ENCODE measurements around the gene DKK2. TPM values are rescaled to one million over a fixed set of nuclear protein-coding genes. Genes with fewer than 3 reads are reported as not detected.

Gene DKK2, protein sequence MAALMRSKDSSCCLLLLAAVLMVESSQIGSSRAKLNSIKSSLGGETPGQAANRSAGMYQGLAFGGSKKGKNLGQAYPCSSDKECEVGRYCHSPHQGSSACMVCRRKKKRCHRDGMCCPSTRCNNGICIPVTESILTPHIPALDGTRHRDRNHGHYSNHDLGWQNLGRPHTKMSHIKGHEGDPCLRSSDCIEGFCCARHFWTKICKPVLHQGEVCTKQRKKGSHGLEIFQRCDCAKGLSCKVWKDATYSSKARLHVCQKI
- total RNA-seq (2013; cell fraction: nucleolus; rRNA removed) = not detected in 2 replicates
- total RNA-seq (2014; rRNA removed) = not detected in 2 replicates
- not detected in 2 replicates for total RNA-seq (2014; rRNA removed; fragmentation: Illumina TruSeq; extraction: Trizol)
- total RNA-seq (2021) = not detected in 2 replicates
- polyA plus RNA-seq (2011; ENCODE audit: low read depth) = not detected
- polyA plus RNA-seq (2011; rRNA removed) = not detected in 2 replicates
- polyA plus RNA-seq (2011; cell fraction: cytosol; rRNA removed) = not detected in 2 replicates
- polyA plus RNA-seq (2011; cell fraction: nucleus; rRNA removed) = 0.12 TPM in 1 of 2 replicates, not detected in the other
- polyA plus RNA-seq (2012) = not detected in 2 replicates
- polyA plus RNA-seq (2014; fragmentation: Illumina TruSeq; extraction: Trizol) = not detected in 2 replicates
- polyA plus RNA-seq (2014; fragmentation: Nextera tagmentation; extraction: Ambion mirVana) = not detected
- not detected in 2 replicates for polyA plus RNA-seq (2014; rRNA removed)
- polyA plus RNA-seq (2016; fragmentation: Nextera tagmentation; extraction: Ambion mirVana) = not detected
- polyA minus RNA-seq (2011; rRNA and poly(A)+ RNA removed) = not detected in 2 replicates
- polyA minus RNA-seq (2011; cell fraction: cytosol; rRNA and poly(A)+ RNA removed) = not detected in 2 replicates
- not detected in 2 replicates for polyA minus RNA-seq (2011; cell fraction: nucleus; rRNA and poly(A)+ RNA removed)
- Bru-seq, nascent RNA = percentile 7 among the genes with signal in this experiment
- BruChase-seq, experiment 1, labeled RNA remaining after a 6-hour chase = percentile 7 among the genes with signal in this experiment
- percentile 6 among the genes with signal in this experiment for BruChase-seq, experiment 2, labeled RNA remaining after a 2-hour chase
- long read RNA-seq, experiment 1 = 0 reads
- long read RNA-seq, experiment 2, partial matches to known transcripts = 0 of 1 reads
- long read RNA-seq, experiment 2, other reads (novel, unspliced or antisense) = 1 of 1 reads

DNA sequence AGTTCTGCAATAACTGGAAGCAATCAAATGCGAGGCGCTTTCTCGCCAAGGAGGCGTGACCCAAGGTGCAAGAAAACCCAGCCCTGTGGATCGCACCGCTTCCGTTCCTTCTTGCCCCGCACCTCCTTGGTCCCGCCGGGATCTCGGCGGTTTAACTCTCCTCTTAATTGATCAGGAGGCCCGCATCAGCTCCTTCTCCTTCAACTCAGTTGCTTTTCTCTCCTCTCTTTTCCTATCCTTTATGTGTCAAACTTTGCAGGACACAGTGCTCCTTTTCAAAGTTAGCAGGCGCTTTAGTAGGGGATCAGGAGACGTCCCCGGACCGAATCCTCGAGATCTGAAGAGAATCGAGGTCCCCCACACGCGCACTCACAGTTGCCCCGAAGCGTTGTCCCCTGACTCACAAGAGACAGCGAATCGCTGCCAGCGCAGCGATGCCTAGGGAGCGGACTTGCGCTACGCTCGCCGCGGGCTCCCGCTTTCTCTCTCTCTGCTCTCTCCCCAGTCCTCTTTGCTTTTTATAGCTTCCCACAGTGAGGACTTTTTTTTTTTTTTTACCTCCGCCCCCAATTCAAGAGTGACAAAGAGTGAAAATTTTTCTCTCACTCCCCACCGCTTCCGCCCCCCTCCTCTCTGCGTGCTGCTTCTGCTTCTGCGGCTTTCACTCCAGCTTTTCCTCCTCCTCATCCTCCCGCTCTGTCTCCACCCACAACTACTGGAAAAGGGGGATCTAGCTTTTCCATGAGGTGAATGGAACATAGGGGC lies at the start of gene DKK2:
Gene DKK2 (minus strand): TSS at position 495 of the 765 bp plus-strand sequence. CDS start 722 bp downstream, outside the sequence.
- no peaks in the 10 kb centered on the region for H3K9me3 ChIP-seq (replicated peaks; ENCODE audit: control insufficient read depth, insufficient read depth, low read length)
- no peak for TF ChIP-seq IRF4 (IDR thresholded peaks at IDR 0.05; ENCODE audit: low read depth, low read length)
- TF ChIP-seq, protein P1, sequence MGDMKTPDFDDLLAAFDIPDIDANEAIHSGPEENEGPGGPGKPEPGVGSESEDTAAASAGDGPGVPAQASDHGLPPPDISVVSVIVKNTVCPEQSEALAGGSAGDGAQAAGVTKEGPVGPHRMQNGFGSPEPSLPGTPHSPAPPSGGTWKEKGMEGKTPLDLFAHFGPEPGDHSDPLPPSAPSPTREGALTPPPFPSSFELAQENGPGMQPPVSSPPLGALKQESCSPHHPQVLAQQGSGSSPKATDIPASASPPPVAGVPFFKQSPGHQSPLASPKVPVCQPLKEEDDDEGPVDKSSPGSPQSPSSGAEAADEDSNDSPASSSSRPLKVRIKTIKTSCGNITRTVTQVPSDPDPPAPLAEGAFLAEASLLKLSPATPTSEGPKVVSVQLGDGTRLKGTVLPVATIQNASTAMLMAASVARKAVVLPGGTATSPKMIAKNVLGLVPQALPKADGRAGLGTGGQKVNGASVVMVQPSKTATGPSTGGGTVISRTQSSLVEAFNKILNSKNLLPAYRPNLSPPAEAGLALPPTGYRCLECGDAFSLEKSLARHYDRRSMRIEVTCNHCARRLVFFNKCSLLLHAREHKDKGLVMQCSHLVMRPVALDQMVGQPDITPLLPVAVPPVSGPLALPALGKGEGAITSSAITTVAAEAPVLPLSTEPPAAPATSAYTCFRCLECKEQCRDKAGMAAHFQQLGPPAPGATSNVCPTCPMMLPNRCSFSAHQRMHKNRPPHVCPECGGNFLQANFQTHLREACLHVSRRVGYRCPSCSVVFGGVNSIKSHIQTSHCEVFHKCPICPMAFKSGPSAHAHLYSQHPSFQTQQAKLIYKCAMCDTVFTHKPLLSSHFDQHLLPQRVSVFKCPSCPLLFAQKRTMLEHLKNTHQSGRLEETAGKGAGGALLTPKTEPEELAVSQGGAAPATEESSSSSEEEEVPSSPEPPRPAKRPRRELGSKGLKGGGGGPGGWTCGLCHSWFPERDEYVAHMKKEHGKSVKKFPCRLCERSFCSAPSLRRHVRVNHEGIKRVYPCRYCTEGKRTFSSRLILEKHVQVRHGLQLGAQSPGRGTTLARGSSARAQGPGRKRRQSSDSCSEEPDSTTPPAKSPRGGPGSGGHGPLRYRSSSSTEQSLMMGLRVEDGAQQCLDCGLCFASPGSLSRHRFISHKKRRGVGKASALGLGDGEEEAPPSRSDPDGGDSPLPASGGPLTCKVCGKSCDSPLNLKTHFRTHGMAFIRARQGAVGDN (IDR thresholded peaks at IDR 0.05) = no peak
- TF ChIP-seq TCF7 (IDR thresholded peaks at IDR 0.05; ENCODE audit: borderline replicate concordance) = no peak
- no peak for TF ChIP-seq CBX3 (IDR thresholded peaks at IDR 0.05; ENCODE audit: borderline replicate concordance, low read depth)
- peak; percentile 41; the same call in 1 of the 2 replicates for TF ChIP-seq ZNF384 (IDR thresholded peaks at IDR 0.05; ENCODE audit: borderline replicate concordance, low read depth, low read length)
- no peak for TF ChIP-seq KDM1A (IDR thresholded peaks at IDR 0.05; ENCODE audit: borderline replicate concordance)
- no peak for TF ChIP-seq ZZZ3 (IDR thresholded peaks at IDR 0.05; ENCODE audit: control insufficient read depth, insufficient read length, low read depth)
- DNase-seq (ENCODE audit: low read depth, low spot score) (no peak), ATAC-seq (peak; percentile 54), FAIRE-seq (no peak)
- ChIA-PET RAD21 (ENCODE audit: unreplicated experiment) (no interaction called here), CTCF (interaction anchor here (0.7 to 1.0 kb wide), 2 partner anchors 147 to 153 kb away, joined by 3 to 4 read pairs; no protein-coding TSS in a partner anchor), POLR2A (interaction anchor here (0.6 kb wide), 1 partner anchor 954 kb away, joined by 3 read pairs; no protein-coding TSS in a partner anchor), SMC1A (ENCODE audit: uncharacterized antibody, unreplicated experiment) (interaction anchor here (1.2 to 2.1 kb wide), 2 partner anchors 19 to 146 kb away, joined by 3 to 4 read pairs; no protein-coding TSS in a partner anchor)
- intact Hi-C loops (cut with micrococcal nuclease; ENCODE audit: unreplicated experiment) (no loop called here), in situ Hi-C loops (cut with MboI) (loop anchor here (25.0 kb wide), 1 partner anchor 701 kb away; no protein-coding TSS in a partner anchor)
- no peak within 1 kb of the TSS for H2AFZ ChIP-seq (ENCODE audit: control insufficient read depth, low read depth, low read length)
- peak within 1 kb of the TSS; percentile 73; the same call in 1 of the 2 replicates for H3K4me2 ChIP-seq (ENCODE audit: control insufficient read depth, insufficient read depth)
- peaks cover 6% of the 10 kb centered on the region for H3K4me1 ChIP-seq (ENCODE audit: control insufficient read depth, insufficient read depth, low read length)
- H3K79me2 ChIP-seq (ENCODE audit: control insufficient read depth, insufficient read depth, low read length) = no peaks in the 10 kb centered on the region
- H3K9ac ChIP-seq (ENCODE audit: control insufficient read depth, insufficient read depth, low read length) = no peak within 1 kb of the TSS
- no peak within 1 kb of the TSS; the same call in 1 of the 2 replicates for H3K4me3 ChIP-seq
- BruUV-seq (replicated peaks) = no TSS peak
- H3K27ac ChIP-seq (ENCODE audit: control insufficient read depth, insufficient read depth) = no peak within 1 kb of the TSS
- H3K27me3 ChIP-seq (replicated peaks in 1 of 2; ENCODE audit: control insufficient read depth in 2 of 2, insufficient read depth in 2 of 2, low read length in 1 of 2) = peaks cover 26% of the 10 kb centered on the region in 2 experiments
- WGBS (ENCODE audit: insufficient coverage, insufficient replicate concordance, low lambda C conversion rate, missing lambda C conversion rate) = 46% methylated on average over 36 of the region's 40 CpGs
- H3K36me3 ChIP-seq (ENCODE audit: control insufficient read depth in 2 of 2, insufficient read depth in 2 of 2, low read length in 1 of 2) = no peaks in the 10 kb centered on the region
- 0 out of 2 replicates have a peak, but pooled peaks cover 2% of the 10 kb centered on the region for H4K20me1 ChIP-seq (ENCODE audit: control insufficient read depth, insufficient read depth)

All from GM12878 (cell line).